Measurements from ENCODE around the gene EFNB3. TPM values are rescaled to one million over a fixed set of nuclear protein-coding genes. Genes with fewer than 3 reads are reported as not detected.

Gene EFNB3
- total RNA-seq, 1 donor from 2014 or later, result 5.8 TPM

- no peaks in the 10 kb centered on the region for H3K79me2 ChIP-seq (ENCODE audit: low read depth)
- H3K27ac ChIP-seq, result no peak overlapping the region
- DNase-seq (ENCODE audit: low spot score), result no peak
- H3K4me3 ChIP-seq, result no peak overlapping the region
- no peak overlapping the region for H3K9ac ChIP-seq
- no peaks in the 10 kb centered on the region for H3K4me1 ChIP-seq
- H3K4me2 ChIP-seq, result no peak overlapping the region
- Mint-ChIP-seq H3K27me3 (ENCODE audit: insufficient read depth, low read depth) (peaks cover 5% of the 10 kb centered on the region), H3K9me3 (no peaks in the 10 kb centered on the region), H3K36me3 (peaks cover 20% of the 10 kb centered on the region), H3K4me1 (no peaks in the 10 kb centered on the region), H3K27ac (no peak overlapping the region), H3K4me3 (no peak overlapping the region)
- no peaks in the 10 kb centered on the region for H3K9me3 ChIP-seq (ENCODE audit: low read depth)
- no peaks in the 10 kb centered on the region for H3K36me3 ChIP-seq
- peaks cover 6% of the 10 kb centered on the region for H3F3A ChIP-seq (ENCODE audit: low read depth)
- no peaks in the 10 kb centered on the region for H3K27me3 ChIP-seq
- H2AFZ ChIP-seq (replicated peaks), result no peak overlapping the region
- H4K20me1 ChIP-seq (ENCODE audit: low read depth), result no peaks in the 10 kb centered on the region
- TF ChIP-seq EZH2phosphoT487 (IDR thresholded peaks at IDR 0.05) (no peak), CTCF (IDR thresholded peaks at IDR 0.05) (no peak), EZH2 (IDR thresholded peaks at IDR 0.05) (no peak)
These were observed 37.2 kb upstream of the EFNB3 start for GRCh38 chr17:7667656-7668406.

GRCh38 chr17:7668482-7668881 is 36.5 kb upstream of the EFNB3 start:
- H3K36me3 Mint-ChIP-seq, result peaks cover 26% of the 10 kb centered on the region
- no peak overlapping the region for H3K27ac ChIP-seq
- TF ChIP-seq EZH2phosphoT487 (IDR thresholded peaks at IDR 0.05) (no peak), CTCF (IDR thresholded peaks at IDR 0.05) (no peak), EZH2 (IDR thresholded peaks at IDR 0.05) (no peak)

GRCh38 chr17:7673239-7673638 is 31.8 kb upstream of the EFNB3 start:
- no peak overlapping the region for H2AFZ ChIP-seq (replicated peaks)
- peaks cover 16% of the 10 kb centered on the region for H3K4me1 ChIP-seq
- H3K4me3 Mint-ChIP-seq, result no peak overlapping the region
- H3K27ac ChIP-seq, result no peak overlapping the region
- peaks cover 9% of the 10 kb centered on the region for H3K27me3 Mint-ChIP-seq (ENCODE audit: insufficient read depth, low read depth)
- no peak overlapping the region for H3K4me3 ChIP-seq
- TF ChIP-seq CTCF (IDR thresholded peaks at IDR 0.05) (peak; percentile 56), EZH2 (IDR thresholded peaks at IDR 0.05) (no peak), EZH2phosphoT487 (IDR thresholded peaks at IDR 0.05) (no peak)
- no peak overlapping the region for H3K4me2 ChIP-seq
- peaks cover 47% of the 10 kb centered on the region for H3K36me3 Mint-ChIP-seq
- peaks cover 16% of the 10 kb centered on the region for H4K20me1 ChIP-seq (ENCODE audit: low read depth)
- peaks cover 4% of the 10 kb centered on the region for H3K9me3 ChIP-seq (ENCODE audit: low read depth)
- peaks cover 15% of the 10 kb centered on the region for H3K79me2 ChIP-seq (ENCODE audit: low read depth)
- peaks cover 8% of the 10 kb centered on the region for H3K9me3 Mint-ChIP-seq
- H3K4me1 Mint-ChIP-seq, result peaks cover 9% of the 10 kb centered on the region
- peak; percentile 34 for DNase-seq (ENCODE audit: low spot score)
- peaks cover 11% of the 10 kb centered on the region for H3K36me3 ChIP-seq
- H3K27me3 ChIP-seq, result no peaks in the 10 kb centered on the region
- H3K9ac ChIP-seq, result no peak overlapping the region
- no peaks in the 10 kb centered on the region for H3F3A ChIP-seq (ENCODE audit: low read depth)
- H3K27ac Mint-ChIP-seq, result no peak overlapping the region

More at GRCh38 chr17:7668482-7668881, 36.5 kb upstream of the EFNB3 start:
- Mint-ChIP-seq H3K27ac (no peak overlapping the region), H3K4me1 (no peaks in the 10 kb centered on the region), H3K4me3 (no peak overlapping the region), H3K27me3 (ENCODE audit: insufficient read depth, low read depth) (peaks cover 5% of the 10 kb centered on the region), H3K9me3 (peaks cover 3% of the 10 kb centered on the region)
- H3K36me3 ChIP-seq, result peaks cover 5% of the 10 kb centered on the region
- no peak overlapping the region for H3K9ac ChIP-seq
- H3K4me3 ChIP-seq, result no peak overlapping the region
- peaks cover 6% of the 10 kb centered on the region for H3F3A ChIP-seq (ENCODE audit: low read depth)
- H3K79me2 ChIP-seq (ENCODE audit: low read depth), result no peaks in the 10 kb centered on the region
- no peaks in the 10 kb centered on the region for H3K9me3 ChIP-seq (ENCODE audit: low read depth)
- H3K4me2 ChIP-seq, result no peak overlapping the region
- no peaks in the 10 kb centered on the region for H4K20me1 ChIP-seq (ENCODE audit: low read depth)
- H3K27me3 ChIP-seq, result no peaks in the 10 kb centered on the region
- H3K4me1 ChIP-seq, result no peaks in the 10 kb centered on the region
- no peak overlapping the region for H2AFZ ChIP-seq (replicated peaks)
- DNase-seq (ENCODE audit: low spot score), result no peak

Measured in neural progenitor cell (in vitro differentiated cells).